Prostate gland (tissue), 2 donors: ENCODE data around the gene PITPNC1. TPM values are rescaled to one million over a fixed set of nuclear protein-coding genes. Genes with fewer than 3 reads are reported as not detected.

Source experiments
- DNase-seq: peaks from one replicate; pipeline ENCODE4 v3.0.0-alpha.2; 2019; ENCODE audit warnings: low spot score
- H3K27ac ChIP-seq, 2 donors: fragments of 200-600 bp; sonication (generic); 2 replicates each; pipeline ENCODE4 v1.5.1; 2017 to 2019
- H3K27me3 ChIP-seq: fragments of 200-600 bp; sonication (generic); replicated peaks from 2 replicates; pipeline ENCODE4 v1.5.1; 2019; ENCODE audit not compliant: insufficient read depth
- H3K36me3 ChIP-seq, 2 donors: fragments of 200-600 bp; sonication (generic); 1 replicate in 1 of 2; 2 replicates in 1 of 2; pipeline versions ENCODE4 v1.5.1 to v1.8.1; 2017 to 2019
- H3K4me1 ChIP-seq: fragments of 200-600 bp; sonication (generic); replicated peaks from 2 replicates; pipeline ENCODE4 v1.5.1; 2019
- H3K4me3 ChIP-seq, 2 donors: fragments of 200-600 bp; sonication (generic); 2 replicates each; pipeline ENCODE4 v1.5.1; 2017 to 2019
- H3K9me3 ChIP-seq: fragments of 200-600 bp; sonication (generic); 2 replicates; pipeline ENCODE4 v1.5.1; 2017
- CTCF ChIP-seq, 4 experiments: fragments of 200-600 bp in 2 of 4; fragments of 450-650 bp in 2 of 4; sonication (generic) in 2 of 4; IDR thresholded peaks; 1 replicate in 3 of 4; 2 replicates in 1 of 4; pipeline ENCODE4 v1.5.1; 2016 to 2019; ENCODE audit warnings: antibody characterized with exemption in 4 of 4, mild to moderate bottlenecking in 2 of 4, moderate library complexity in 2 of 4
- POLR2A ChIP-seq: fragments of 450-650 bp; IDR thresholded peaks from one replicate; pipeline ENCODE4 v1.6.1; 2016; ENCODE audit warnings: antibody characterized with exemption, mild to moderate bottlenecking
- POLR2AphosphoS5 ChIP-seq: sonication (generic); formaldehyde crosslinking; IDR thresholded peaks from one replicate; pipeline ENCODE4 v1.6.1; 2017; ENCODE audit warnings: antibody characterized with exemption
- WGBS: methylation state at CpG from one replicate; pipeline ENCODE4 v1.1.5; 2018; 5-methylcytosine and 5-hydroxymethylcytosine counted together
- intact Hi-C: fragments of 100-400 bp; cut with DNase I; formaldehyde crosslinking; loops from one replicate; pipeline ENCODE4 v1.14.2; 2022
- total RNA-seq, 2 donors: library from RNA; depleted of rRNA; stranded (reverse); fragments of >200 nt; gene quantifications; one replicate each; pipeline ENCODE4 v1.1.0, GENCODE V29; 2016

Gene PITPNC1
- total RNA-seq, 2 donors from 2014 or later, result 10.1 to 12.9 TPM

DNA sequence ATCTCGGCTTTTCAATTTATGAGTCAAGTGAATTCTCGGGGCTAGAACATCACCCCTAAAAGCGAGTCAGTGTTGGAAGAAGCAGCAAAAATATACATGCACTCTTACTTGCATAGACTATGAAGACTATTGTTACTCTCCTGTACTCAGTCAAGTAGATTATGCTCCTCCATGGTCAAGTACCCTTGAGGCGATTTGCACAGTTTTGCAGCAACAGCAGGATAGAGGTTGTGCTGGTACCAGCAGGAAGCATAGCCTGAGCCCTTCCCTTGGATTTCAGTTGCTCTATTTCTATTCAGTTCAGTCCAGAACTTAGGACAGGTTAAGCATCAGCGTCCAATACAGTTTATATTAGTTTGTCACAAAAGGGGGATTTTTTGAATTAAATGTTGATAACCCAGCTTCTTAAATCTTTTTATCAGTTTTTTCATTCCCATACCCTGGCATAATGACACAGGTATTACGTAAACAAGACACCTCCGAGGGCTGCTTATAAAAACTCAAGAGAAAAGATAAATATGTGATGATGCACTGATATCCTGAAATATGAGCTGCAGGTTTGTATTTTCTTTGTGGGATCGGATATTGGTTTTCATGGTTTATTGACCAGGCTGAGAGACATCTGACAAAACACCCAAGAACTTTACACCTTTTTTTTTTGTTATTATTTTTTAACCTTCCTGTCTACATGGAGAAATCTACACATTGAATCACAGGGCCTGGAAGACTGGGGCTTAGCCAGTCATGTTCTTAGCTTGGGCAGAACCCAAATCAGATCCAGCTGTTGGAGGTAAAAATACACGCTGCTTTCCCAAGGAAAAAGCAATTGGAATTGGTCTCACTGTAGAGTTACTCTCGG lies 144.1 kb downstream of the PITPNC1 start:
- H3K4me3 ChIP-seq, result no peak overlapping the region
- H3K36me3 ChIP-seq, result no peaks in the 10 kb centered on the region
- WGBS, result 60% methylated on average over 10 of the region's 10 CpGs
- H3K4me1 ChIP-seq, result no peaks in the 10 kb centered on the region
- no peaks in the 10 kb centered on the region for H3K9me3 ChIP-seq
- no peak overlapping the region for H3K27ac ChIP-seq
- intact Hi-C loops, result no loop called here
- no peak for TF ChIP-seq POLR2AphosphoS5
- TF ChIP-seq CTCF (IDR thresholded peaks at IDR 0.05), result no peak
- TF ChIP-seq POLR2A, result no peak
- DNase-seq, result no peak
- no peaks in the 10 kb centered on the region for H3K27me3 ChIP-seq

DNA sequence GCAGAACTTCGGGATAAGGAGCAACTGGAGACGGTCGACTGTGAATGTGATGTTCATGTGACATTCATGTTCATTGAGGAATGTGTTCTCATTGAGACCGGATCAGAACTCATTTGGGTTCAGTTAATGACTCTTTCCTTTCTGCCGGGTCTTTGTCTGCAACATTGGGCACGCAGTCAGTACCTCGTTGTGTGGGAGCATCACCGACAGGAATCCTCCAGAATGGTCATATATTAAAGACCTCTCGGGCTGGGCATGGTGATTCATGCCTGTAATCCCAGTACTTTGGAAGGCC lies 144.6 kb downstream of the PITPNC1 start:
- DNase-seq, result no peak
- H3K9me3 ChIP-seq, result no peaks in the 10 kb centered on the region
- TF ChIP-seq POLR2A, result no peak
- no peak for TF ChIP-seq POLR2AphosphoS5
- TF ChIP-seq CTCF (IDR thresholded peaks at IDR 0.05), result no peak
- intact Hi-C loops, result no loop called here
- no peaks in the 10 kb centered on the region for H3K36me3 ChIP-seq
- no peak overlapping the region for H3K4me3 ChIP-seq
- no peaks in the 10 kb centered on the region for H3K4me1 ChIP-seq
- no peaks in the 10 kb centered on the region for H3K27me3 ChIP-seq
- no peak overlapping the region for H3K27ac ChIP-seq
- 86% methylated on average over 9 of the region's 9 CpGs for WGBS

- Histone ChIP-seq H3K27me3 (no peaks in the 10 kb centered on the region), H3K27ac (no peak overlapping the region), H3K36me3 (no peaks in the 10 kb centered on the region), H3K9me3 (no peaks in the 10 kb centered on the region), H3K4me1 (no peaks in the 10 kb centered on the region), H3K4me3 (no peak overlapping the region)
- WGBS, result 75% methylated on average over 5 of the region's 5 CpGs
- no peak for TF ChIP-seq POLR2AphosphoS5
- DNase-seq, result no peak
- intact Hi-C loops, result no loop called here
Observed at GRCh38 chr17:67523101-67523500, 146.0 kb downstream of the PITPNC1 start.

GRCh38 chr17:67525239-67526135 lies 148.4 kb downstream of the PITPNC1 start:
- Histone ChIP-seq H3K9me3 (no peaks in the 10 kb centered on the region), H3K27me3 (no peaks in the 10 kb centered on the region), H3K27ac (no peak overlapping the region), H3K36me3 (no peaks in the 10 kb centered on the region), H3K4me1 (no peaks in the 10 kb centered on the region), H3K4me3 (no peak overlapping the region)
- no peak for DNase-seq
- intact Hi-C loops, result no loop called here
- TF ChIP-seq CTCF (IDR thresholded peaks at IDR 0.05) (no peak), POLR2AphosphoS5 (no peak), POLR2A (no peak)
- 83% methylated on average over 14 of the region's 14 CpGs for WGBS

GRCh38 chr17:67526700-67527099 lies 149.6 kb downstream of the PITPNC1 start:
- intact Hi-C loops, result no loop called here
- Histone ChIP-seq H3K4me3 (no peak overlapping the region), H3K36me3 (no peaks in the 10 kb centered on the region), H3K27me3 (no peaks in the 10 kb centered on the region), H3K4me1 (no peaks in the 10 kb centered on the region), H3K27ac (no peak overlapping the region), H3K9me3 (no peaks in the 10 kb centered on the region)
- WGBS, result 94% methylated on average over 4 of the region's 4 CpGs
- no peak for DNase-seq
- TF ChIP-seq CTCF (IDR thresholded peaks at IDR 0.05) (no peak), POLR2A (no peak), POLR2AphosphoS5 (no peak)
